HepG2 (cell line): ENCODE results near the gene VWA1. TPM values are rescaled to one million over a fixed set of nuclear protein-coding genes. Genes with fewer than 3 reads are reported as not detected.
A peak's percentile ranks its signal among the peaks of the same experiment; 100 is the strongest.

Source experiments
- ARNT2 ChIP-seq: sonication (generic); formaldehyde crosslinking; IDR thresholded peaks from 2 replicates; pipeline ENCODE4 v1.8.0; 2022; ENCODE audit warnings: mild to moderate bottlenecking, low read depth, missing genetic modification reagents, moderate library complexity
- ASH2L ChIP-seq: fragments of 300-600, 200-600 bp; sonication (generic); IDR thresholded peaks from 2 replicates; pipeline ENCODE4 v1.7.0; 2017; ENCODE audit warnings: low read depth, mild to moderate bottlenecking, moderate library complexity, mixed read lengths, low read length; ENCODE audit not compliant: insufficient read length
- EHMT2 ChIP-seq: fragments of 200-600 bp; sonication (generic); IDR thresholded peaks from 2 replicates; pipeline ENCODE4 v1.7.0; 2017; ENCODE audit warnings: antibody characterized with exemption, low read depth, low read length, borderline replicate concordance
- MTA1 ChIP-seq: sonication (generic); formaldehyde crosslinking; IDR thresholded peaks from 2 replicates; pipeline ENCODE4 v1.4.0; 2020; ENCODE audit warnings: missing genetic modification reagents, mild to moderate bottlenecking, borderline replicate concordance
- RARG ChIP-seq: sonication (generic); formaldehyde crosslinking; IDR thresholded peaks from 2 replicates; pipeline ENCODE4 v1.4.0; 2020; ENCODE audit warnings: low read depth, mild to moderate bottlenecking, missing genetic modification reagents
- SATB2 ChIP-seq: sonication (generic); formaldehyde crosslinking; IDR thresholded peaks from 2 replicates; pipeline ENCODE4 v1.5.0; 2020; ENCODE audit warnings: missing genetic modification reagents
- ZNF550 ChIP-seq: sonication (generic); formaldehyde crosslinking; IDR thresholded peaks from 2 replicates; pipeline ENCODE4 v1.4.0; 2020; ENCODE audit warnings: mild to moderate bottlenecking, missing genetic modification reagents, borderline replicate concordance
- polyA plus RNA-seq, 8 experiments: library from polyadenylated mRNA; depleted of rRNA in 3 of 8; stranded (reverse) in 7 of 8; unstranded in 1 of 8; fragments of >200 nt; fragmentation: Illumina TruSeq in 4 of 8; extraction: Trizol in 4 of 8; gene quantifications; 2 replicates each; pipeline versions ENCODE4 v1.2.1 to v1.2.3, GENCODE V29; 2011 to 2016; ENCODE audit warnings: low read depth in 4 of 8, missing spikeins in 1 of 8, mixed read lengths in 1 of 8; ENCODE audit not compliant: insufficient read depth in 1 of 8
- total RNA-seq, 5 experiments: library from RNA; depleted of rRNA; stranded (reverse); fragments of >200 nt; fragmentation: Illumina TruSeq; extraction: Trizol; gene quantifications; 2 replicates each; pipeline ENCODE4 v1.2.3, GENCODE V29; 2016; ENCODE audit warnings: low read depth in 1 of 5
- TF ChIP-seq, protein P1 (sequence below): sonication (generic); formaldehyde crosslinking; IDR thresholded peaks from 2 replicates; pipeline ENCODE4 v1.9.0; 2021; ENCODE audit warnings: missing genetic modification reagents, borderline replicate concordance
- TF ChIP-seq, protein P2 (sequence below): sonication (generic); formaldehyde crosslinking; IDR thresholded peaks from 2 replicates; pipeline ENCODE4 v1.5.1; 2020; ENCODE audit warnings: missing genetic modification reagents, mild to moderate bottlenecking, borderline replicate concordance
- TF ChIP-seq, protein P3 (sequence below): sonication (generic); formaldehyde crosslinking; IDR thresholded peaks from 2 replicates; pipeline ENCODE4 v1.8.0; 2022; ENCODE audit warnings: mild to moderate bottlenecking, missing genetic modification reagents, moderate library complexity
- TF ChIP-seq, protein P4 (sequence below): sonication (generic); formaldehyde crosslinking; IDR thresholded peaks from 2 replicates; pipeline ENCODE4 v1.4.0; 2020; ENCODE audit warnings: mild to moderate bottlenecking, missing genetic modification reagents
- TF ChIP-seq, protein P5 (sequence below): sonication (generic); formaldehyde crosslinking; IDR thresholded peaks from 2 replicates; pipeline ENCODE4 v1.4.0; 2020; ENCODE audit warnings: missing genetic modification reagents, borderline replicate concordance

Gene VWA1
- total and polyA plus RNA-seq, 2 of the 13 experiments (the other 11 are each of a cell fraction or from before 2014, with no cell fraction given) = 40.9 to 57.5 TPM

DNA sequence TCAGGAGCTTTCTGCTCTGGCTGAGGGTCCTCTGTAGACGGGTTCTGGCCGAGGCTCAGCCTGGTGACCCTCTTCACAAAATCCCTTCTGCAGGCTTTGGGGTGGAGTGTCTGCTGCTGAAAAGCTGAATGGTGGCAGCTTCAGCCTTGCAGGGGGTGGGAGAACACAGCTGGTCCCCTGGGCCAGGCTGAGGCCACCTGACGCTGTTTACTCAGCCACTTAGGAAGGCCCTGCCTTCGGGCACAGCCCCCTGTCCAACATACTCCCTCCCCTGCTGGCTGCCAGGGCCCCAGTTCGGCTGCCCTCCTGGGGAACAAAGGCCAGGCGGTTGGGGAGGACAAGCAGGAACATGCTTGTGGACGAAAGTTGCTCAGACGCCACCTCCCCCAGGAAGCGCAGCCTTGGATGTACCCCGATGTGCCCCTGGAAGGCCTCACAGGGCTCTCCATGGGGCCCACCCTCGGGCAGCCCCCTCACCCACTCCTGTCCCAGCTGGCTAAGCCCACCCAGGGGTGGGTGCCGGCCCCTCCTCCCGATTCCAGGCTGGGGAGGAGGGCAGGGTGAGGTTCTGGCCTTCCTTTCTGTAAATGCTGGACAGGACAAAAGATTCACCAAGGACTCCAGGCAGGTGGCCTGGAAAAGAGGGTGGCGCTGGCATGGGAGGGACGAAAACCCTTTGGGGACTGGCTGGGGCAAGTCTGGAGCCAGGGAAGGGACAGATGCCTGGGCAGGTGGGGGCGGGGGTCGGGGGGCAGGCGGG lies 14.2 kb upstream of the VWA1 start, which contains the start of gene ANKRD65 (continued):
- TF ChIP-seq, protein P1, sequence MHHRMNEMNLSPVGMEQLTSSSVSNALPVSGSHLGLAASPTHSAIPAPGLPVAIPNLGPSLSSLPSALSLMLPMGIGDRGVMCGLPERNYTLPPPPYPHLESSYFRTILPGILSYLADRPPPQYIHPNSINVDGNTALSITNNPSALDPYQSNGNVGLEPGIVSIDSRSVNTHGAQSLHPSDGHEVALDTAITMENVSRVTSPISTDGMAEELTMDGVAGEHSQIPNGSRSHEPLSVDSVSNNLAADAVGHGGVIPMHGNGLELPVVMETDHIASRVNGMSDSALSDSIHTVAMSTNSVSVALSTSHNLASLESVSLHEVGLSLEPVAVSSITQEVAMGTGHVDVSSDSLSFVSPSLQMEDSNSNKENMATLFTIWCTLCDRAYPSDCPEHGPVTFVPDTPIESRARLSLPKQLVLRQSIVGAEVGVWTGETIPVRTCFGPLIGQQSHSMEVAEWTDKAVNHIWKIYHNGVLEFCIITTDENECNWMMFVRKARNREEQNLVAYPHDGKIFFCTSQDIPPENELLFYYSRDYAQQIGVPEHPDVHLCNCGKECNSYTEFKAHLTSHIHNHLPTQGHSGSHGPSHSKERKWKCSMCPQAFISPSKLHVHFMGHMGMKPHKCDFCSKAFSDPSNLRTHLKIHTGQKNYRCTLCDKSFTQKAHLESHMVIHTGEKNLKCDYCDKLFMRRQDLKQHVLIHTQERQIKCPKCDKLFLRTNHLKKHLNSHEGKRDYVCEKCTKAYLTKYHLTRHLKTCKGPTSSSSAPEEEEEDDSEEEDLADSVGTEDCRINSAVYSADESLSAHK (CRISPR knock-in tag) = no peak
- TF ChIP-seq ZNF550 (no peak), ARNT2 (CRISPR knock-in tag) (0 out of 2 replicates have a peak, but pooled peaks have one; percentile 42), MTA1 (CRISPR knock-in tag) (0 out of 2 replicates have a peak, but pooled peaks have one; percentile 48), ASH2L (peak; percentile 39), EHMT2 (no peak), RARG (CRISPR knock-in tag) (no peak), SATB2 (CRISPR knock-in tag) (no peak)
- TF ChIP-seq, protein P2, sequence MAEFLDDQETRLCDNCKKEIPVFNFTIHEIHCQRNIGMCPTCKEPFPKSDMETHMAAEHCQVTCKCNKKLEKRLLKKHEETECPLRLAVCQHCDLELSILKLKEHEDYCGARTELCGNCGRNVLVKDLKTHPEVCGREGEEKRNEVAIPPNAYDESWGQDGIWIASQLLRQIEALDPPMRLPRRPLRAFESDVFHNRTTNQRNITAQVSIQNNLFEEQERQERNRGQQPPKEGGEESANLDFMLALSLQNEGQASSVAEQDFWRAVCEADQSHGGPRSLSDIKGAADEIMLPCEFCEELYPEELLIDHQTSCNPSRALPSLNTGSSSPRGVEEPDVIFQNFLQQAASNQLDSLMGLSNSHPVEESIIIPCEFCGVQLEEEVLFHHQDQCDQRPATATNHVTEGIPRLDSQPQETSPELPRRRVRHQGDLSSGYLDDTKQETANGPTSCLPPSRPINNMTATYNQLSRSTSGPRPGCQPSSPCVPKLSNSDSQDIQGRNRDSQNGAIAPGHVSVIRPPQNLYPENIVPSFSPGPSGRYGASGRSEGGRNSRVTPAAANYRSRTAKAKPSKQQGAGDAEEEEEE = peak; percentile 35; the same call in 1 of the 2 replicates
- TF ChIP-seq, protein P3, sequence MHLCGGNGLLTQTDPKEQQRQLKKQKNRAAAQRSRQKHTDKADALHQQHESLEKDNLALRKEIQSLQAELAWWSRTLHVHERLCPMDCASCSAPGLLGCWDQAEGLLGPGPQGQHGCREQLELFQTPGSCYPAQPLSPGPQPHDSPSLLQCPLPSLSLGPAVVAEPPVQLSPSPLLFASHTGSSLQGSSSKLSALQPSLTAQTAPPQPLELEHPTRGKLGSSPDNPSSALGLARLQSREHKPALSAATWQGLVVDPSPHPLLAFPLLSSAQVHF (CRISPR knock-in tag) = no peak
- TF ChIP-seq, protein P4, sequence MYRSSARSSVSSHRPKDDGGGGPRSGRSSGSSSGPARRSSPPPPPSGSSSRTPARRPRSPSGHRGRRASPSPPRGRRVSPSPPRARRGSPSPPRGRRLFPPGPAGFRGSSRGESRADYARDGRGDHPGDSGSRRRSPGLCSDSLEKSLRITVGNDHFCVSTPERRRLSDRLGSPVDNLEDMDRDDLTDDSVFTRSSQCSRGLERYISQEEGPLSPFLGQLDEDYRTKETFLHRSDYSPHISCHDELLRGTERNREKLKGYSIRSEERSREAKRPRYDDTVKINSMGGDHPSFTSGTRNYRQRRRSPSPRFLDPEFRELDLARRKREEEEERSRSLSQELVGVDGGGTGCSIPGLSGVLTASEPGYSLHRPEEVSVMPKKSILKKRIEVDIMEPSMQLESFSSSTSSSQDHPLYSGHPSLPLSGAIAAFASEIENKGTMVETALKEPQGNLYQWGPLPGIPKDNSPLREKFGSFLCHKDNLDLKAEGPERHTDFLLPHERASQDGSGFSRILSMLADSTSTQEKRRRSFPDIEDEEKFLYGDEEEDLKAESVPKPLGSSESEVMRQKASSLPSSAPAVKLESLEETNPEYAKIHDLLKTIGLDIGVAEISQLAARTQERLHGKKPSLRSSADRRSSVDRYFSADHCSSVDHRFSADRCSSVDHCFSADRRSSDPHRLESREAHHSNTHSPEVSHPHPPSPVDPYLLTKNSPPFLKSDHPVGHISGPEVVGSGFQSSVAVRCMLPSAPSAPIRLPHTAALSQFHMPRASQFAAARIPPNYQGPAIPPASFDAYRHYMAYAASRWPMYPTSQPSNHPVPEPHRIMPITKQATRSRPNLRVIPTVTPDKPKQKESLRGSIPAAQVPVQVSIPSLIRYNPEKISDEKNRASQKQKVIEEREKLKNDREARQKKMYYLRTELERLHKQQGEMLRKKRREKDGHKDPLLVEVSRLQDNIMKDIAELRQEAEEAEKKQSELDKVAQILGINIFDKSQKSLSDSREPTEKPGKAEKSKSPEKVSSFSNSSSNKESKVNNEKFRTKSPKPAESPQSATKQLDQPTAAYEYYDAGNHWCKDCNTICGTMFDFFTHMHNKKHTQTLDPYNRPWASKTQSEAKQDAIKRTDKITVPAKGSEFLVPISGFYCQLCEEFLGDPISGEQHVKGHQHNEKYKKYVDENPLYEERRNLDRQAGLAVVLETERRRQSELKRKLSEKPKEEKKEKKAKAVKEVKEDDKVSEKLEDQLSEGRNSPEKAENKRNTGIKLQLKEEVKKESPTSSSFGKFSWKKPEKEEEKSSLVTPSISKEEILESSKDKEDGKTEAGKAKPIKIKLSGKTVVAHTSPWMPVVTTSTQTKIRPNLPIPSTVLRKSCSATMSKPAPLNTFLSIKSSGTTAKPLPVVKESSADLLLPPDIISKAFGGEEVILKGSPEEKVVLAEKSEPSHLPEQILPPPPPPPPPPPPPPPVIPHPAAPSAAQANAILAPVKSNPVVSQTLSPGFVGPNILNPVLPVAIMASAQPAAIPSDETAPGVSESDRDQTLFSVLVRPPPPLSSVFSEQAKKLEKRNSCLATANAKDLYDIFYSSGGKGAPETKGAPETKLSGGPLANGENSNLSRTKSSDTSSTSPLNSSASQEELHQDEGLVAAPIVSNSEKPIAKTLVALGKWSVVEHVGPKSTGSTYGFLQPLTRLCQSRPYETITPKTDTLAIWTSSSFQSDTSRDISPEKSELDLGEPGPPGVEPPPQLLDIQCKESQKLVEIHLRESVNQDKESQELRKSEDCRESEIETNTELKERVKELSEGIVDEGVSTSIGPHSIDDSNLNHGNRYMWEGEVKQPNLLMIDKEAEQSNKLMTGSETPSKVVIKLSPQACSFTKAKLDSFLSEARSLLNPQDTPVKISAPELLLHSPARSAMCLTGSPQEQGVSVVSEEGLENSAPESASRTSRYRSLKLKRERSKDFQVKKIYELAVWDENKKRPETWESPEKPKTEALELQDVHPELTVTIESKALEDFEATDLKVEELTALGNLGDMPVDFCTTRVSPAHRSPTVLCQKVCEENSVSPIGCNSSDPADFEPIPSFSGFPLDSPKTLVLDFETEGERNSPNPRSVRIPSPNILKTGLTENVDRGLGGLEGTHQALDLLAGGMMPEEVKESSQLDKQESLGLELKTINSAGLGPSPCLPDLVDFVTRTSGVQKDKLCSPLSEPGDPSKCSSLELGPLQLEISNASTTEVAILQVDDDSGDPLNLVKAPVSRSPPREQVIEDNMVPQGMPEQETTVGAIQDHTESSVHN (CRISPR knock-in tag) = no peak
- TF ChIP-seq, protein P5, sequence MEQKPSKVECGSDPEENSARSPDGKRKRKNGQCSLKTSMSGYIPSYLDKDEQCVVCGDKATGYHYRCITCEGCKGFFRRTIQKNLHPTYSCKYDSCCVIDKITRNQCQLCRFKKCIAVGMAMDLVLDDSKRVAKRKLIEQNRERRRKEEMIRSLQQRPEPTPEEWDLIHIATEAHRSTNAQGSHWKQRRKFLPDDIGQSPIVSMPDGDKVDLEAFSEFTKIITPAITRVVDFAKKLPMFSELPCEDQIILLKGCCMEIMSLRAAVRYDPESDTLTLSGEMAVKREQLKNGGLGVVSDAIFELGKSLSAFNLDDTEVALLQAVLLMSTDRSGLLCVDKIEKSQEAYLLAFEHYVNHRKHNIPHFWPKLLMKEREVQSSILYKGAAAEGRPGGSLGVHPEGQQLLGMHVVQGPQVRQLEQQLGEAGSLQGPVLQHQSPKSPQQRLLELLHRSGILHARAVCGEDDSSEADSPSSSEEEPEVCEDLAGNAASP (CRISPR knock-in tag) = peak; percentile 73; the same call in 1 of the 2 replicates
